ENCODE results near the gene EFCAB6. TPM values are rescaled to one million over a fixed set of nuclear protein-coding genes. Genes with fewer than 3 reads are reported as not detected.

EFCAB6 gene
- total RNA-seq, 1 donor from 2014 or later = 1.5 TPM

DNA sequence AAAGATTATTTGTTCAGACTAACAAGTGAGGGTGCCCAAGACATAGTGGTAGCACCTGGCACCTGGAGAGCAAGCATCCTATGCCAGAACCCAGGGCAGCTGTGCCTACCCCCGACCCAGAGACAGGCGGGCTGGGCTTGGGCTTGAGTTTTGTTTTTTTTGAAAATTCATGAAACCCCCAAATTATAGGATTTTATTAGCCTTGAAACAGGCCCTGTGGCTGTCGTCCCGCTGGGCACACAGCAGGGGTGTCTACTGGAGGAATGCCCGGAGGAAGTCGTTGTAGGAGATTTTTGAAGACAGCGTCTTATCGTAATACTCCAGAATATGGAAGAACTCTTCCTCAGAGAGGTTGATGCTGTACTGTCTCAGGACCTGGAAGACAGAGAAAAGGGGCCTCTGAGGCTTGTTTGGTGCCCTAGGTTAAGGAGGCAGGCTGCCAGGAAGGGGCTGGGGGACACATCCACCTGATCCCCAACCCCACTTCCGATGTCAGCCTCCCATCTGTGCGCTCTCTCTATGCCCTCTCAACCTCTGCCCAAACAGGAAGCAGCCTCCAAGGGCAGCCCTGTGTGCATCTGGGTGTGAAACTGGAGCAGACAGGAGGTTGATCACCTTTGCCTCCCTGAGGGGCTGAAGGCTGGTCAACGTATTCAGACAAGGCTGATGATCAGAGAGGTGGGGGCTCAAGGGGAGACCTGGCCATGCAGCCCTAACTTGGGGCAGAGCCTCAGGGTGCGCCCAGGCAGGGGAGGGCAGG, 283.3 kb downstream of the EFCAB6 start:
- DNase-seq = no peak
- intact Hi-C loops (cut with micrococcal nuclease) = no loop called here
- no peak for ATAC-seq

DNA sequence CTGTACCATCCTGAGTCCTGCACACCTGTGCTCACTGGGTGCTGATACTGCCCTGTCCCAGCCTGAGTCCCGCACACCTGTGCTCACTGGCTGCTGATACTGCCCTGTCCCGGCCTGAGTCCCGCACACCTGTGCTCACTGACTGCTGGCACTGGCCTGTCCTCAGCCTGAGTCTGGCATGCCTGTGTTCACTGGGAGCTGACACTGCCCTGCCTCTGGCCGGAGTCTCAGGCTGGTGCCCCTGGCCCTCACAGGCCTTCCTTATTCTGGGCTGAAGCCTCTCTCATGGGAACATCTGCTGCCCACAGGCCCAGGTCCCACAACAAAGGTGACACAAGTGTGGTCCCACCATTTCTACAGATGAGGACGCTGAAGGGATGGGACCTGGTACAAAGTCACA, 285.2 kb downstream of the EFCAB6 start:
- intact Hi-C loops (cut with micrococcal nuclease) = no loop called here
- DNase-seq (no peak), ATAC-seq (no peak)

DNA sequence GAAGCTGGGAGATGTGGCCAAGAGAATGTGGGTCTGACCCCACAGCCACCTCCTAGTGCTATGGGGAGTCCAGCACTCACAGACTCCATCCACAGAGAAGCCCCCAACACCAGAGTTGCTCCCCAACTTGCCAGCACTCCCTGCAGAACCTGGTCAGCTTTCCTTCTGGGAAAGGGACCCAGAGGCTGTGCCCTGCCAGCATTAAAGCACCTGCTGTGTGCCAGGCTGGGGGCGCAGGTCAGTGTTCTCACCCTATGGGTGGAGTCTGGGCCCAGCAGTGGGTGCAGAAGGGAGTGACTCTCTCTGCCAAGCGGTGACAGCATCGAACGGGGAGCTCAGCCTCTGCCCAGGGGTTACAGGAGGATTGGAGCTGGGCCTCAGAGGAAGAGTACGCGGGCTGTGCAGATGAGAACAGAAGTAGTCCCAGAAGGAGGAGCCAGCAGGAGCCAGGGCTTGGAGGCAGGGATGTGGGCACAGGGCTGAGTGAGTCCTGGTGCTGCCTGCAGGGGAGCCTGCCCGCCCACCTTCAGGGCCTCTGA, 285.9 kb downstream of the EFCAB6 start:
- DNase-seq (no peak), ATAC-seq (no peak)
- intact Hi-C loops (cut with micrococcal nuclease) = no loop called here

DNA sequence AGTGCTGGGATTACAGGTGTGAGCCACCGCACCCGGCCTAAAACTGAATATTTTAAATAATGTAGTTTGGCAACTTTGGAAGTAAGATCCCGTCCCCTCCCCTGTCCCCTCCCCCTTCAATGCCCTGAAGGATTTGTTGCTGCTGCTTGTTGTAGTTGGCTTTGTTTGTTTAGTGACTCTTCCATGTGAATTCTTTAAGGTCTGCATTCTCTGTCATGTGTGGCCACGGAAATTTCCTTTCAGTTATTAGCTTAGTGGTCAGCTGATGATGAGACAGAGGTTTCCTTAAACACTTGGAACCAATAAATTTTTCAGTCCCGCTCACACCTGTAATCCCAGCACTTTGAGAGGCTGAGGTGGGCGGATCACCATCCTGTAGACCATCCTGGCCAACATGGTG, 290.4 kb downstream of the EFCAB6 start:
- DNase-seq (no peak), ATAC-seq (no peak)
- intact Hi-C loops (cut with micrococcal nuclease) = no loop called here

DNA sequence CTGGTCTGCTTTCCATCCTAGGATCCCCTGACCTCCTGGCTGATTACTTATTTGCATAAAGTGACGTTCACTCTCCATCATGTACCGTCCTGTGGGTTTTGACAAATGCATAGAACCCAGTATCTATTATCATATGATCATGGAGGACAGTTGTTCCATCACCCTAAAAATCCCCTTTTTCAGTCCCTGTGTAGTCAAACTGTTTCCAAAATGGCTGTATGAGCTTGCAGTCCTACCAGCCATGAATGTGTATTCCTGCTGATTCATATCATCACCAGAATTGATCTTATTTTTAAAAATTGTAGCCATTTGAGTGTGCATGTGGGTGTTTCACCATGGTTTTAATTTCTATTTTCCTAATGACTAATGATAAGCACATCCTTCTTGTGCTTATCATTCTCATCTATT, 291.5 kb downstream of the EFCAB6 start:
- no peak for DNase-seq
- intact Hi-C loops (cut with micrococcal nuclease) = no loop called here
- ATAC-seq = no peak

DNA sequence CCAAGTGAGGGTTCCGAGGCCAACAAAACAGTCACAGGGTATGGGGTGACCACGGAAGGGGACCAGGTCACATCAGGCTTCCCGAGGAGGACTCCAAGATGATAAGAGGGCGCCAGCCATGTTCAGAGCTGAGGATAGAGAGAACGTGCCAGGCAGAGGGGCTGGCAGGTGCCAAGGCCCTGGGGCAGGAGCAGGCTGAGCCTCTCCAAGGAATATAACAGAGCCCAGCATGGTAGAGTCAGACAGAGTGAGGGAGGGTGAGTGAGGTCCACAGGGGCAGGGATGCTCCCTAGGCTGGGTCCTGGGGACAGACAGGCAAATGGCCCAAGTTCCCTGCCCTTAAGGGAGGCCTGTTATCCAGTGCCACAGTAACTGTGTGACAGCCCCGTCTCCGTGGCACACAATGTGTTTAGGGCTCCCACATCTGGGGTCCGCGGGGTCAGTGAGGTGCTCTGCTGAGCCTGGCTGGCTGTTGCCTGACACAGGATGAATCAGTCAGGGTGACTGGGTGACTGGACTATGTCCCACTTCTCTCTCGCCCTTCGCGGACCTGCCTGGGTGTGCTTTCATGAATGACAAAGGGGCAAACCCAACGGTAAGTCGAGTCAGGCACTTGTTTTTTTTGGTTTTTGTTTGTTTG, 295.0 kb downstream of the EFCAB6 start:
- intact Hi-C loops (cut with micrococcal nuclease) = no loop called here
- no peak for ATAC-seq
- DNase-seq = no peak

DNA sequence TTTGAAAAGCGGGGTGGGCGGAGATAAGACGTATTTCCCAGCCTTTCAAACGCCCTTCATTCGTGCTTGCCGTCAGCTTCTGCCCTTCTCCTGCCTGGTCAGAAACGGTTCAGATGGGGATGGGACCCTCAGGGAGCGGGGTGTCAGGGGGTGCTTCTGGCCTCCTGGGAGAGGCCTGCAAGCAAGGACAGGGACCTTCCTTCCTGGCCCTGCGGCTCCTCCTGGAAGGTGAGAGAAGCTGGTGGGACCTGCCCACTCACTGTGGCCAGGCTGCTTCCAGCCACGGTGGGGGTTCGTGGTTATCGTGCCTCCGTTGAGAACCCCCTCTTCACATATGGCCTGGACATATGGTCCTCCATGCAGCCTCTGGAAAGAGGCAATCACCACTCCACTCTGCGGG, 295.7 kb downstream of the EFCAB6 start:
- intact Hi-C loops (cut with micrococcal nuclease) = no loop called here
- ATAC-seq (no peak), DNase-seq (no peak)

DNA sequence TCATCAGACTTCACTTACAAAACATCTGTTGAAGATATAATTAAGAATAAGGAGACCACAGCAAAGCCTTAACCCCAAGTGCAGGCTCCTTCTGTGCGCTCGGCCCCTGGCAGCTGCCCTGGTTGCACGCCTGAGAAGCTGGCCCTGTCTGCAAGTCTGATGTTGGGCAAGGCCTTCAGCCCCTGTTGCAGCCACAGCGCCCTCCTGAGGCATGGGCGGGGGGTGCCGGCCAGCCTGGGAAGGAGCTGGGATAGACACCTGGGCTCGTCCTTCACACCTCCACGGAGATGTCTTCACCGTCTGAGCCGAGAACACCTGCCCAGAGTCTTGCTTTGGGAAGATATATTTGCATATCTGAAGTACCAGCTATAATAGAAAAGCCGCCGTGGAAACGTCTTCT, 296.2 kb downstream of the EFCAB6 start:
- ATAC-seq = no peak
- intact Hi-C loops (cut with micrococcal nuclease) = no loop called here
- no peak for DNase-seq

DNA sequence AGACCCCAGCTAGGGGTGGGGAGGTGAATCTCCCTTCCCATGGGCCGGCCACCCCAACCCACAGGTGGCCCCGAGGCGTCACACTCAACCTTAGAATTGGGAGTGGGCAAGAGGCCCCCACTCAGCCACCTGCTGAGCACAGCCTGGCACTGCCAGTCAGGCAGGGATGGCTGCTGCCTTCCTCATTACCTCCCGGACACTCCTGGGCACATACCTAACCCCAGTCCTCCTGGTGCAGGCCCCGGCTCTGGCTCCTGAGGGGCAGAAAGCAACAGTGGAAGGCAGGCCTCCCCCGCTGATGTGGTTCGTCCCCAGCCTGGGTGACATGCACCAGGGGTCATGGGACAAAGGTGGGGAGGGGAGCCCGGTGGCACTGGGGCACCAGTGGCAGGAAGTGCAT, 296.7 kb downstream of the EFCAB6 start:
- no peak for ATAC-seq

DNA sequence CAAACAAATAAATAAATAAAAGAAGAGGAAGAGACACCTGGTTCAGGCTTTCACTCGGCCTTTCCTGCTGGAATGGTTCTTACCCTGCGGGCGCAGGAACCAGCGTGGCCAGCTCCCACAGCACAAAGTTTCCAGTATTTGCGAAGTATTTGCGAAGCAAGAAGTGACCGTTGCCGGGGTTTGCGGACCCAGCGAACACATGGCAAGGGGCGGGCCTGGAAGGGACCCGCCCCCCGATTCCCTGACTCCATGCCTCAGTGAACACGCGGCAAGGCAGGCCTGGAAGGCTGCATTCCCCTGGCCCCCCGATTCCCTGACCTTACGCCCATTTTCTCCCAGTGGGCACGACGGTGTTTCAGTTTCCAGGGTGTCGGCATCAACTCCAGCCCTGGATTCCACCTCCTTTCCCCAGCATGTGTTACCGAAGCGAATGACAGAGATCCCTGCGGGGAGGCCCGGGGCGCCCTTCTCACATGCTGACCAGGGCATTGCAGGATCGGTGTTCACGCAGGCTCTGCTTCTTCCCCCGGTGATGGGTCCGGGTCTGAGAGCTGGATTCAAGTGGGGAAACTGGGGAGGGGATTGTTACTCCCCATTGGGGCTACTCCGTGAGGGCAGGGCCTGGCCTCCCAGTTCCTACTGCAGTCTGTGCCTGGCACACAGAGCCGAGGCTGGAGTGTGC, 297.5 kb downstream of the EFCAB6 start:
- DNase-seq (no peak), ATAC-seq (no peak)
- intact Hi-C loops (cut with micrococcal nuclease) = no loop called here

More for the DNA sequence above, 296.7 kb downstream of the EFCAB6 start:
- intact Hi-C loops (cut with micrococcal nuclease) = no loop called here
- no peak for DNase-seq

DNA sequence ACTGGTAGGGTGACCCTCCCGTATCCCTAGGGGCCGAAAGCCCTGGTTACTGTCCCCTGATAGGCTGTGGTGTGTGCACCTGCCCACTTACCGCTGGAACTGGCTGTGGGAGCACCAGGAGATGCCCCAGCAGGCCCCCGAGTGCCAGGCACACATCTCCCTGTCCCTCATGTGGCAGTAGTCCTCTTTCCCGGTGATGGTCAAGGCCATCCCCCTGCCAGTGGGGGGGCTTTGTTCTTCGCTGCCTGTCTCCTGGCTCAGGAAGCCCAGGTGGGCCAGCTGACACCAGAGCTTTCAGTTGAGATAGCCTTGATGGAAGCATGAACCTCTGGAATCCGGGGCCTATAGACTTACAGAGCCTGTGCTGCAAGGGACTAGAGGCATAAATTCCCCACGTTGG, 299.8 kb downstream of the EFCAB6 start:
- no peak for DNase-seq
- ATAC-seq = no peak
- intact Hi-C loops (cut with micrococcal nuclease) = no loop called here

DNA sequence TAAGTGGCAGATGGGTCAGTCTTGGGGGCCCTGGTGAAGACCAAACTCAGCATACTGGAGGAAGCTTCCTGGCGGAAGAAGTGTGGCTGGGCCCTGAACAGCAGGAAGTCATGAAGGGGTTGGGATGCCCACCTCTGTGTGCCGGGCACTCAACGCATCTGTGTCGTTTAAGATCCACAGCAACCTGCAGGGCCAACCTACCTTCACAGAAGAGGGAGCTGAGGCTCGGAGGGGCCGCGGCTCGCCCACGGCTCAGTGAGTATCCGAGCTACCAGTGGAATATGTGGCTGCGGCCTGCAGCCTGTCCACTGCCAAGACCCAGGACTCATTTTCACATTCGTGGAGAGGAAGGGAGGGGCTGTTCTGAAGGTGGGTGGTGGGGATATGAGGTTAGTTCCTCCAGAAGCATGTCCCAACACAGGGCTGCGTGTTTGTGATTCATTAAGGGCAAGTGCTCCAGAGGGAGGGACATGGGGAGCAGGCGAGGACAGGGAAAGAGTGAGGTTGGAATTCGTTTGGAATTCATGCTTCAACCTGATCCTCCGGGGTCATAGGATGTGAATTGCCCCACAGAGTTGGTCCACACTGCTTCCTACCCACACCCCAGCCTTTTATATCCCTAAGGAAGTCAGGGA, 300.7 kb downstream of the EFCAB6 start:
- ATAC-seq = no peak
- no peak for DNase-seq
- intact Hi-C loops (cut with micrococcal nuclease) = no loop called here

DNA sequence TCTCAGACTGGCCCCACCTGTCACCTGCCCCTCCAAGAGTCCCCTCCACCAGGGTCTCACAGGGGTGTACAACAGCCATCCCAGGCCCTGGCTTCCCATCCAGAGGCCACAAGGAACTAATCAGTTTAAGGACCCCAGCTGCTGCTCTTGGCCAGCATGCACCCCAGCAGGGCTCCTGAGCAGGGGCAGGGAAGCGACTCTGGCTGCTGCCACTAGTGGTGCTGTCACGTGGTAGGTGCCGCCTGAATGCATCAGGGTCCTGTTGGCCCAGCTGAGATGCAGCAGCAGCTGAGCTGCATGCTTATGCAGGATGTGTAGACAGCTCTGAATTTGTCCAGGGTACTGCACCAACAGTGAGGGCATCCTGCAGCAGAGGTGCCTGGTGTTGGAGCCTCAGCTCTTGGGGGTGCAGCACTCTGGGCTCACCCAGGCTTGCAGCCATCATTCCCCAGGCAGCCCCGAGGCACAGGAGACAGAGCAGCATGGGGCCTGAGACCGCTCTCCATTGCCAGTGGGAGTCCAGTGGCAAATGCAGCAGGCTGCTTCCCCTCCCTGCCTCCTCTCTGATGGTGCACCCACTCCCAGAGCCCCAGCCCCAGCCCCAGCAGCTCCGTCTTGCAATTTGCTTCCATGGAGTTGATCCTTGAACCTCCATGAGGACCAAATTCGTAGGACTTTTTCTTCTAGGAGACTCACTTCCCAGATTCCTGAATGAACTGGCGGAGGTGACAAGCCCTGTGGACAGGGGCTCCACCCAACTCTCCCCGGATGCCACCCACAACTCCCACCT, 301.6 kb downstream of the EFCAB6 start:
- no peak for DNase-seq
- ATAC-seq = no peak
- intact Hi-C loops (cut with micrococcal nuclease) = no loop called here

DNA sequence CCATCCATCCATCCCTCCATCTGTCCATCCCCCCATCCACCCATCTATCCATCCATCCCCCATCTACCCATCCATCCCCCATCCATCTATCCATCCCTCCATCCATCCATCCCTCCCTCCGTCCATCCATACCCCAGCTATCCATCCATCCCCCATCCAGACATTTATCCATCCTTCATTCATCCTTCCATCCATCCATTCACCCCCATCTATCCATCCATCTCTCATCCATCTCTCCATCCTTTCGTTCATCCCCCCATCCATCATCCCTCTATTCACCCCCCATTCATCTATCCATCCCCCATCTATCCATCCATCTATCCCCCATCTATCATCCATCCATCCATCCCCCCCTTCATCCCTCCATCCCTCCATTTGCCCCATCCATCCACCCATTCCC, 302.8 kb downstream of the EFCAB6 start:
- DNase-seq = no peak
- intact Hi-C loops (cut with micrococcal nuclease) = no loop called here

DNA sequence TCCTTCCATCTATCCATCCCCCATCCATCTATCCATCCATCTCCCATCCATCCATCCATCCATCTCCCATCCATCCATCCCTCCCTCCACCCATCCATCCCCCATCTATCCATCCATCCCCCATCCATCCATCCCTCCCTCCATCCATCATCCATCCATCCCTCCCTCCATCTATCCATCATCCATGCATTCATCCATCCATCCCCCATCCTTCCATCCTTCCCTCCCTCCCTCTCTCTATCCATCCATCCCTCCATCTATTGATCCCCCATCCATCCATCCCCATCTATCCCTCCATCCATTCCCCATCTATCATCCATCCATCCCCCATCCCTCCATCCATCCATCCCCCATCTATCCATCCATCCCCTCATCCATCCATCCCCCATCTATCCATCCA, 303.6 kb downstream of the EFCAB6 start:
- intact Hi-C loops (cut with micrococcal nuclease) = no loop called here
- no peak for DNase-seq
- ATAC-seq = no peak

More for the DNA sequence above, 302.8 kb downstream of the EFCAB6 start:
- no peak for ATAC-seq

DNA sequence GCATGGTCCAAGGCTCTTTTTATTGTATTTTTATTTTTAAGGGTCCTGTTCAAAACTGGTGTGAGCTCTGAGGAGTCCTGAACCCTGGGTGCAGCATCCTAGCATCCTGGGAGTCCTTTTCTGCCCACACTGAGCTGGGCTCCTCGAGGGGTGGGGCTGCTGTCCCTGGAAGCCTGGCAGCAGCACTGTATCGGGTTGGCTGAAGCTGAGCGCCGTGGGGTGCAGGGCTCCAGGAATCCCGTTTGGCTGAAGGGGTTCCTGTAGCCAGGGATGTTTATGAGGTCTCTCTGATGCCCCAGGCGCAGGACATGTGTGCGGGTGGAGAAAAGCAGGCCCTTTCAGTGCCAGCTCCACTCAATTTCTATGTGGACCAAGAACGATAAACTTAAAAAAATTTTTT, 304.9 kb downstream of the EFCAB6 start:
- ATAC-seq = no peak
- no peak for DNase-seq
- intact Hi-C loops (cut with micrococcal nuclease) = no loop called here

DNA sequence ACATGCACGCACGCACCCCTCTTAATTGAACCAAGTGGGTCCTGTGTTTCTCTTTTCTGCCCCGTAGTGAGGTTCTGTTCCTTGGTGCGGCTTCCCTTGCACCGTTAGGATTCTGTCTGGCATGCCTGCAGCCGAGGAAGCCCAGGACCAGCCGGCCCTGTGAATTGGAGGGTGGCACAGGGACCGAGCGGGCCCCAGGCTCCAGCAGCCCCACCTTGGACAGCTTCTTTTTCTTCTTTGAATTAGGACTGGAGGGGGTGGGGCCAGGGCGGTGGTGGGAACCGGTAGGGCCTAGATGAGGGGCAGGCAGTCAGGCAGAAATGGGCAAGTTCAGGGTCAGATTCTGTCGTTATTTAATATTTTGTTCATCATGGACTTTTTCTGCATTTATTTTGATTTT, 305.6 kb downstream of the EFCAB6 start:
- intact Hi-C loops (cut with micrococcal nuclease) = no loop called here
- ATAC-seq (no peak), DNase-seq (no peak)

DNA sequence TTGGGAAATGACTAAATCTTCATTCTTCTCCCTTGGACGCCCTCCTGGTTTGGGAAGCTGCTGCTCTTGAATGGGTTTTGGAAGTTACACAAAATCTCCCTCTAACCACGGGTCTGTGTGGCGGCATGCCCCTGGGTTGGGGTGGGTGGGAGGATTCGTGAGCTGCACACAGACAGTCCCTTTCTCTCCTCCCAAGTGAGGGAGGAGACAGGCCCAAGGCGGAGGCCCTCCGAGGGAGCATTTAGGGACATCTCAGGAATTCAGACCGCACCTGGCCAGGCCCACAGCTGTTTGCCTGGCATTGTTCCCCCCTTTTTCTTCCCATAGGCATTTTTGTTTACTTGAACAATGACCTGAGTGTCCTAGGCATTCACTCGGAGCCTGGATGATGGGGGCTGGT, 306.2 kb downstream of the EFCAB6 start:
- intact Hi-C loops (cut with micrococcal nuclease) = no loop called here
- DNase-seq (no peak), ATAC-seq (no peak)

DNA sequence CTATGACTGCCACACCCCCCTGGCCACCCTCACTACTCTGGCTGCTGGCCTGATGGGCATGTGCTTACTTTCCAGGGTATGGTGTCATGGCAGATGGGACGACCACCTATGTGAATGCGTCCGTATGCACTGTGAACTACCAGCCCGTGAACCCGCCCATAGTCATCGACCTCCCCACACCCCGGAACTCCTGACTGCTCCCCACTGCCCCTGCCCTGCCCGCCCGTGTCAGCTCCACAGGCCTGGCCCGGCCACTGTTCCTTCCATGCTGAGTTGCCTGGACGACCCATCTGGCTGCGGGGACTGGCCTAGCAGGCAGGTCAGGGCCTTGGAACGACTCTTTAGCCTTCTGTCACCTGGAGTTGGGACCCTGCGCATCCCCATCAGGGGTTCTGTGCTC, 306.7 kb downstream of the EFCAB6 start:
- intact Hi-C loops (cut with micrococcal nuclease) = no loop called here
- ATAC-seq (no peak), DNase-seq (no peak)

Data from left ventricle myocardium superior (tissue), 1 donor.